ENCODE data around the gene OTOP2.

OTOP2 gene

DNA sequence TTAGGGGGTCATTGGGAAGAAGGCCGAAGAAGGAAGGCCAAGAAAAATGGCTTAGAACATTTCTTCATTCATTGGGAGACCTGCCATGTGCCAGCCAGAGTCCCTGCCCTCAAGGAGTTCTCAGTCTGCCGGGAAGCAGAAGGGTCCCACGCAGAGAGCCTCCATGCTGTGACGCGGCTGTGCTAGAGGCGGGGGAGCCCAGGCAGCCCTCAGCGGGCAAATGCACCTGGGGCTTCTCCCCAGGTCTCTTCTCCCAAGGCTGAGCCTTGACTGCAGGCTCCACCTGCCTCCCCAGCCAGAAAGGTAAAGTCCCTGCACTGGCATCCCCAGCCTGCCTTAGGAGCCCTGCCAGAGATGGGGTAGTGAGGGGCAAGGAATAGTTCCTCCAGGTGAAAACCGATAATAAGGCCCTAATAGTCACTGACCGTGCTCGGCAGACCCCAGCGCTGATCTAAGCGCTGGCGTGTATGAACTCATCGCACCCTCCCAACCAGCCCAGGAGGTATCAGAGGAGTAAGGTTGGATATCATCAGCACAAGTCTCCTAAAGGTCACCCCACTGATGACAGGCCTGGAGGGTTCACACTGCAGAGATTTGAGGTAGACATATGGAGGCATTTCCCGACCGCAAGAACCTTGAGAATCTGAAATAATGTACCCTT, 57.4 kb downstream of the OTOP2 start:
- peak overlapping the region; percentile 66 for H3K4me3 ChIP-seq (ENCODE audit: low read depth, low read length)
- TF ChIP-seq, protein P1, sequence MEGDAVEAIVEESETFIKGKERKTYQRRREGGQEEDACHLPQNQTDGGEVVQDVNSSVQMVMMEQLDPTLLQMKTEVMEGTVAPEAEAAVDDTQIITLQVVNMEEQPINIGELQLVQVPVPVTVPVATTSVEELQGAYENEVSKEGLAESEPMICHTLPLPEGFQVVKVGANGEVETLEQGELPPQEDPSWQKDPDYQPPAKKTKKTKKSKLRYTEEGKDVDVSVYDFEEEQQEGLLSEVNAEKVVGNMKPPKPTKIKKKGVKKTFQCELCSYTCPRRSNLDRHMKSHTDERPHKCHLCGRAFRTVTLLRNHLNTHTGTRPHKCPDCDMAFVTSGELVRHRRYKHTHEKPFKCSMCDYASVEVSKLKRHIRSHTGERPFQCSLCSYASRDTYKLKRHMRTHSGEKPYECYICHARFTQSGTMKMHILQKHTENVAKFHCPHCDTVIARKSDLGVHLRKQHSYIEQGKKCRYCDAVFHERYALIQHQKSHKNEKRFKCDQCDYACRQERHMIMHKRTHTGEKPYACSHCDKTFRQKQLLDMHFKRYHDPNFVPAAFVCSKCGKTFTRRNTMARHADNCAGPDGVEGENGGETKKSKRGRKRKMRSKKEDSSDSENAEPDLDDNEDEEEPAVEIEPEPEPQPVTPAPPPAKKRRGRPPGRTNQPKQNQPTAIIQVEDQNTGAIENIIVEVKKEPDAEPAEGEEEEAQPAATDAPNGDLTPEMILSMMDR (IDR thresholded peaks at IDR 0.05; ENCODE audit: low read depth, low read length) = no peak

DNA sequence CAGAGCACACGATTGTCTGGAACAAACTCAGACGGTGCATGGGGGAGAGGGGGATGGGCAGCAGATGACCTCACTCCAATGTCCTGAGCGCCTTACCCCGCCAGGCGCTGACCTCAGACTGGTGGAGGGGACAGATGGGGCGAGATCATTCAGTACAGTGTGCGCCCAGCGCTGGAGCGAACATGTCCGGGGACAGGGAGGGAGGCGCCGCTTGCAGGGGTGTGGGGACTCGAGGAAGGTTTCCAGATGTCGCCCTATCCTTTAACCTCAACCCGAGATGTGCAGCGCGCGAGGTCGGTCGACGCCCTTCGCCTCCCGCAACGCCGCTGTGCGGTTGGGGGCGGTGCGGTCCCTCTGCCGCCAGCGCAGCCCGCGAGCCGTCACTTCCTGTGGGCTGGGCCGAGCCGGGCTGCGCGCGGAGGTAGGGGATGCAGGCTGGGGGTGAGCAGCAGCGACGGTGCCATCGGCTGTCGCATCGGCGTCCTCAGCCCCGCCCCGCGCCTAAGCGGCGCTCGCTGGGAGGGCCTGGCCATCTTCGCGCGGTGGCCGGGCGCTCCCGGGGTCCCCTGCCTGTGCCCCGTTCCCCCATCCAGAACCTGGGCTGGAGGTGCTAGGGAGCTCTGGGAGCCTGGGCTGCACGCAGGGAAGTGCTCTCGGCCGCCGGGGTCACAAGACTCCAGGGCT, 58.0 kb downstream of the OTOP2 start:
- peak overlapping the region; percentile 66 for H3K4me3 ChIP-seq (ENCODE audit: low read depth, low read length)
- TF ChIP-seq, protein P1 (IDR thresholded peaks at IDR 0.05; ENCODE audit: low read depth, low read length) = no peak

DNA sequence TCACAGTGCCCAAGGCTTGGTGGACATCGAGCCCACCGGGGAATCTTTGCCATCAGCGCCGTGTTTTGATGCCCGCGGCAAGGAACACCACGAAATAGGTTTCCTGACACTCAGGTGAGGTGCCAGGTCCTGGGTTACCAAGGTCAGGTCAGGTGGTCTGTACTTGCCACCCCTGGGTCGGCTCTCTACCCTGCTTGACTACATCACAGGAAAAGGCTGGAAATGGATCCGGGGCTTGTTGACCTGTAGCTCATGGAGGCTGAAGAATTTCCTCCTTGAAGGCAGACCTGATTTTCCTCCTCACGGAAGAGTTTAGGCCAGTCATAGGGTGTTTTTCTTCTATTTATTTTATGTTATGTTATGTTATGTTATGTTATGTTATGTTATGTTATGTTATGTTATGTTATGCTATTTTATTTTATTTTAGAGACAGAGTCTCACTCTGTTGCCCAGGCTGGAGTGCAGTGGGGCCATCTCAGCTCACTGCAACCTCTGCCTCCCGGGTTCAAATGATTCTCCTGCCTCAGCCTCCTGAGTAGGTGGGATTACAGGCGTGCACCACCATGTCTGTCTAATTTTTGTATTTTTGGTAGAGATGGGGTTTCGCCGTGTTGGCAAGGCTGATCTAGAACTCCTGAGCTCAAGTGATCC, 58.7 kb downstream of the OTOP2 start:
- peak overlapping the region; percentile 66 for H3K4me3 ChIP-seq (ENCODE audit: low read depth, low read length)

All from WI38 (cell line).